AG09319 (cell line): ENCODE measurements around the gene SH3TC1.

Experiments used
- DNase-seq: peaks from one replicate; pipeline ENCODE4 v3.0.0-alpha.2; 2010; ENCODE audit warnings: low read depth; ENCODE audit errors: extremely low read depth
- TF ChIP-seq, protein P1 (sequence below): IDR thresholded peaks from 2 replicates; pipeline ENCODE4 v1.5.1; 2011; ENCODE audit warnings: low read depth, mild to moderate bottlenecking, inconsistent platforms, low read length, moderate library complexity

The SH3TC1 gene

GRCh38 chr4:8241895-8242696 lies 43.0 kb downstream of the SH3TC1 start:
- DNase-seq = peak; percentile 90
- TF ChIP-seq, protein P1, sequence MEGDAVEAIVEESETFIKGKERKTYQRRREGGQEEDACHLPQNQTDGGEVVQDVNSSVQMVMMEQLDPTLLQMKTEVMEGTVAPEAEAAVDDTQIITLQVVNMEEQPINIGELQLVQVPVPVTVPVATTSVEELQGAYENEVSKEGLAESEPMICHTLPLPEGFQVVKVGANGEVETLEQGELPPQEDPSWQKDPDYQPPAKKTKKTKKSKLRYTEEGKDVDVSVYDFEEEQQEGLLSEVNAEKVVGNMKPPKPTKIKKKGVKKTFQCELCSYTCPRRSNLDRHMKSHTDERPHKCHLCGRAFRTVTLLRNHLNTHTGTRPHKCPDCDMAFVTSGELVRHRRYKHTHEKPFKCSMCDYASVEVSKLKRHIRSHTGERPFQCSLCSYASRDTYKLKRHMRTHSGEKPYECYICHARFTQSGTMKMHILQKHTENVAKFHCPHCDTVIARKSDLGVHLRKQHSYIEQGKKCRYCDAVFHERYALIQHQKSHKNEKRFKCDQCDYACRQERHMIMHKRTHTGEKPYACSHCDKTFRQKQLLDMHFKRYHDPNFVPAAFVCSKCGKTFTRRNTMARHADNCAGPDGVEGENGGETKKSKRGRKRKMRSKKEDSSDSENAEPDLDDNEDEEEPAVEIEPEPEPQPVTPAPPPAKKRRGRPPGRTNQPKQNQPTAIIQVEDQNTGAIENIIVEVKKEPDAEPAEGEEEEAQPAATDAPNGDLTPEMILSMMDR = peak; percentile 99

DNA sequence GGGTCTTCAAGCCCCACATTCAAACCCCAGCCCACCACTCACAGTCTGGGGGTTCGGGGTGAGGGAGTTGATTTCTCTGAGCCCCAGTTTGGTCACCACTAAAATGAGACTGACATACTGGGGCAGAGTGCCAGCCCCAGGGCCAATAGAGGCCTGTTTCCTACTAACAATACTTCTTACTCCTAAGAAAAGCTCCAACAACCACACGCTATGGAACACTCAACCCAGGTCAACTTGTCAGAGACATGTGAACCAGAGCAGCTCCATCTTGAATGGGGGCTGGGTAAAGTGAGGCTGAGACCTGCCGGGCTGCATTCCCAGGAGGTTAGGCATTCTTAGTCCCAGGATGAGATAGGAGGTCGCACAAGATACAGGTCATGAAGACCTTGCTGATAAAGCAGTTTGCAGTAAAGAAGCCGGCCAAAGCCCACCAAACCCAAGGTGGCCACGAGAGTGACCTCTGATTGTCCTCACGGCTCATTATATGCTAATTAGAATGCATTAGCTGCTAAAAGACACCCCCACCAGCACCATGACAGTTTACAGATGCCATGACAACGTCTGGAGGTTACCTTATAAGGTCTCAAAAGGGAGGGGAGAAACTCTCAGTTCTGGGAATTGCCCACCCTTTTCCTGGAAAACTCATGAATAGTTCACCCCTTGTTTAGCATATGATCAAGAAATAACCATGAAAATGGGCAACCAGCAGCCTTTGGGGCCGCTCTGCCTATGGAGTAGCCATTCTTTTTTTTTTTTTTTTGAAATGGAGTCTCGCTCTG lies 43.9 kb downstream of the SH3TC1 start:
- DNase-seq = no peak
- TF ChIP-seq, protein P1 = no peak

GRCh38 chr4:8244001-8244757 lies 45.1 kb downstream of the SH3TC1 start:
- TF ChIP-seq, protein P1 = no peak
- DNase-seq = no peak

- DNase-seq = no peak
- TF ChIP-seq, protein P1 = no peak
Observed at GRCh38 chr4:8244931-8245460, 45.9 kb downstream of the SH3TC1 start.

DNA sequence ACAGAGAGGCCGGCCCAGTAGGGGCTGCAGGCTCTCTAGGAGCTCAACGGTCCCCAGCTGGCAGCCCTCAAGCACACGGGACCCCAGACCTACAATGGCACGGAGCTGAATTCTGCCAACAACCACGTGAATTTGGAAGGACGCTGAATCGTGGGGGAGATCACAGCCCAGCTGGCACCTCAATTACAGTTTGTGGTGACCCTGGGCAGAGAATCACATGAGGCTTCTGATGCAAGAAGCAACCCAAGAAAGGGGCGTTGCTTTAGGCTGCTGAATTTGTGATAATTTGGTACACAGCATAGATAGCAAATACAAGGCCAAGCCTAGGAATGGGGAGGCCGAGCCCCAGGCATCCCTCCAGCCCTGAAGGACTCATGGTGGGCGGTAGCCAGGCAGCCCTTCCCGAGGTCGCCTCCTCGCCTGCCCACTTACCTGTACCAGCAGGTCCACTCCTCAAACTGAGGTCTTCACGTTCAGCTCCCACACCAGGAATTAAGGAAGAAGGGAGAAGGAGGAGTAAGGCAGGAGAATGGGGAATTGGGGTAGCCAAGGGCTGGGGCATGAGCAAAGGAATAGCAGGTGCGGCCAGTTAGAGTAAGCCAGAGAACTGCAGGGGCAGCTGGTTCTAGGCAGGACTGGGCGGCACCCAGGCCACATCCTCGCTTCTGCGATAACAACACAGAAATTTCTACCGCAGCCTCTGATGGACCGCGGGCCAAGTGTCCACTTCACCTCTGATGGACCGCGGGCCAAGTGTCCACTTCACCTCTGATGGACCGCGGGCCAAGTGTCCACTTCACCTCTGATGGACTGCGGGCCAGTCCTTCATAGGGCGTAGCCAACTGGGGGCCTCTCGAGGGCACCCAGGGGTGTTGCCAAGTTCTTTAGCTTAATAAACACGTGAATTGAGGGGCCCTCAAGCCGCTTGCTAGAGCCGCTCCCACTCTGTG lies 47.1 kb downstream of the SH3TC1 start:
- no peak for DNase-seq
- TF ChIP-seq, protein P1 = no peak
